ENCODE measurements around the gene AQP12A.
"Not testable (repeated sequence)": the region's sequence is repeated elsewhere in the genome, so short reads cannot be mapped to it uniquely, and the experiment has no call there.

The AQP12A gene

GRCh38 chr2:240682431-240683224 lies 9.0 kb upstream of the AQP12A start, which contains the start of gene AQP12B:
Gene AQP12B (minus strand): TSS chr2:240682885. CDS start chr2:240682837, 48 bp downstream.
- H3K4me3 ChIP-seq (ENCODE audit: low read depth, low read length); DNase-seq (ENCODE audit: low read depth): not testable (repeated sequence)

DNA sequence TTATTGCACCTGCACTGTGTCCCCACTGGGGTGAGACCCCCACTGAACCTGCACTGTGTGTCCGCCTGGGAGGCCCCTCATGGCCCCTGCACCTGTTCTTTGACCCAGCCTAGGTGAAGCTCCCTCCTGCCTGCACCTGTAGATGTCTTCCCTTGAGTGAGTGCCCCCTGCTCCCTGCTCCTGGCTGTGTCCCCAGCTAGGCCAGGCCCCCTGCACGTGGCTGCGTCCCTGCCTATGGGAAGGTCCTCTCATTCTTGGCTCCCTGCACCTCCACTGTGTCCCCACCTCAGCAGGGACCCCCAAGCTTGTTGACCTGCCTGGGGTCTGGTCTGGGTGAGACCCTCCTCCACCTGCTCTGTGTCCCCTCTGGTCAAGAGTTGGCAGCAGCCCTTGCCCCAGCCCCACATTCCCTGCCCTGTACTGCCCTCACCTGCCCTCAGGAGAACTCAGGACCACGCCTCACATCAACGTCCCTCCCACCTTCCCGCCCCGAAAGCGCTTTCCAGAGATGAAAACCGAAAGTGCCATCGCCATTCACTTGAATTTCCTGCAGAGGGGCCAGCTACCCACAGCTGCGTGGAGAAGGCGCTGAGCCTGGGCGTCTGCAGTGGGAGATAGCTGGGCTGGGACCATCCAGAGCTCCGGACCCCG lies 8.2 kb upstream of the AQP12A start:
- H3K4me3 ChIP-seq (ENCODE audit: low read depth, low read length); DNase-seq (ENCODE audit: low read depth): not testable (repeated sequence)

GRCh38 chr2:240683980-240684728 lies 7.5 kb upstream of the AQP12A start:
- not testable (repeated sequence) for DNase-seq (ENCODE audit: low read depth); H3K4me3 ChIP-seq (ENCODE audit: low read depth, low read length)

- DNase-seq (ENCODE audit: low read depth), result no peak
- H3K4me3 ChIP-seq (ENCODE audit: low read depth, low read length), result no peak overlapping the region
- TF ChIP-seq, protein P1, sequence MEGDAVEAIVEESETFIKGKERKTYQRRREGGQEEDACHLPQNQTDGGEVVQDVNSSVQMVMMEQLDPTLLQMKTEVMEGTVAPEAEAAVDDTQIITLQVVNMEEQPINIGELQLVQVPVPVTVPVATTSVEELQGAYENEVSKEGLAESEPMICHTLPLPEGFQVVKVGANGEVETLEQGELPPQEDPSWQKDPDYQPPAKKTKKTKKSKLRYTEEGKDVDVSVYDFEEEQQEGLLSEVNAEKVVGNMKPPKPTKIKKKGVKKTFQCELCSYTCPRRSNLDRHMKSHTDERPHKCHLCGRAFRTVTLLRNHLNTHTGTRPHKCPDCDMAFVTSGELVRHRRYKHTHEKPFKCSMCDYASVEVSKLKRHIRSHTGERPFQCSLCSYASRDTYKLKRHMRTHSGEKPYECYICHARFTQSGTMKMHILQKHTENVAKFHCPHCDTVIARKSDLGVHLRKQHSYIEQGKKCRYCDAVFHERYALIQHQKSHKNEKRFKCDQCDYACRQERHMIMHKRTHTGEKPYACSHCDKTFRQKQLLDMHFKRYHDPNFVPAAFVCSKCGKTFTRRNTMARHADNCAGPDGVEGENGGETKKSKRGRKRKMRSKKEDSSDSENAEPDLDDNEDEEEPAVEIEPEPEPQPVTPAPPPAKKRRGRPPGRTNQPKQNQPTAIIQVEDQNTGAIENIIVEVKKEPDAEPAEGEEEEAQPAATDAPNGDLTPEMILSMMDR (conservative IDR thresholded peaks at IDR 0.05; ENCODE audit: low read depth, low read length), result no peak
Measured at GRCh38 chr2:240685771-240686371, 5.8 kb upstream of the AQP12A start.

- DNase-seq (ENCODE audit: low read depth), result no peak
- H3K4me3 ChIP-seq (ENCODE audit: low read depth, low read length), result no peak overlapping the region
- TF ChIP-seq, protein P1 (conservative IDR thresholded peaks at IDR 0.05; ENCODE audit: low read depth, low read length), result no peak
Measured at GRCh38 chr2:240686460-240686859, 5.2 kb upstream of the AQP12A start.

DNA sequence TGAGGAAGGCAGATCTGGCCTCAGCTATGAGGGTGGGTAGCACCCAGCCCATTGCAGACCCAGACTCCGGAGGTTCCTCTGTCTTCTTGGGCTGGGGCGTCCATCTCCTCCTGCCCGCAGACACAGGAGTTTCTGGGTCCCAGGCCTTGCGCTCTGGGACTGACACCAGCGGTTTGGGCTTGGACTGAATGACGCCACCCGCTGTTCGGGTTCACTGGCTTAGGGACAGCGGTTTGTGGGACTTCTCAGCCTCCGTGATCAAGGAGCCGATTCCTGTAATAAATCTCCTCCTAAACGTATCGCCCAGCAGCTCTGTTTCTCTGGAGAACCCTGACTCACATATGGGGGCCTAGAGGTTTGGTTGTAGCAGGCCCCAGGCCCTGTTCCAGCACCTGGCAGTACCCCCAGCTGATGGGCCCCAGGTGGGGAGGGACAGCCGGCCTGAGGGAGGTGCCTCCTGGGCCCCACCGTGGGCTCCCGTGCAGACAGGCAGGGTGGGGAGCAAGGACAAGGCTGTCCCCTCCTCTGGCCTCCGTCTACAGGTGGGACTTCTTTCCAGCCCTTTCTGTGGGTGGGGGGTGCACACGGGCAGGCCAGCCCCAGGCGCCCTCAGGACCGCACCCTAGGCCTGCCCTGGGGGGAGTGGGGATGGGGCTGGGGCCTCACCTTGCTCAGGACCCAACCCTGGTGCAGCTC lies 4.5 kb upstream of the AQP12A start:
- TF ChIP-seq, protein P1 (conservative IDR thresholded peaks at IDR 0.05; ENCODE audit: low read depth, low read length), result no peak
- DNase-seq (ENCODE audit: low read depth), result no peak
- no peak overlapping the region for H3K4me3 ChIP-seq (ENCODE audit: low read depth, low read length)

DNA sequence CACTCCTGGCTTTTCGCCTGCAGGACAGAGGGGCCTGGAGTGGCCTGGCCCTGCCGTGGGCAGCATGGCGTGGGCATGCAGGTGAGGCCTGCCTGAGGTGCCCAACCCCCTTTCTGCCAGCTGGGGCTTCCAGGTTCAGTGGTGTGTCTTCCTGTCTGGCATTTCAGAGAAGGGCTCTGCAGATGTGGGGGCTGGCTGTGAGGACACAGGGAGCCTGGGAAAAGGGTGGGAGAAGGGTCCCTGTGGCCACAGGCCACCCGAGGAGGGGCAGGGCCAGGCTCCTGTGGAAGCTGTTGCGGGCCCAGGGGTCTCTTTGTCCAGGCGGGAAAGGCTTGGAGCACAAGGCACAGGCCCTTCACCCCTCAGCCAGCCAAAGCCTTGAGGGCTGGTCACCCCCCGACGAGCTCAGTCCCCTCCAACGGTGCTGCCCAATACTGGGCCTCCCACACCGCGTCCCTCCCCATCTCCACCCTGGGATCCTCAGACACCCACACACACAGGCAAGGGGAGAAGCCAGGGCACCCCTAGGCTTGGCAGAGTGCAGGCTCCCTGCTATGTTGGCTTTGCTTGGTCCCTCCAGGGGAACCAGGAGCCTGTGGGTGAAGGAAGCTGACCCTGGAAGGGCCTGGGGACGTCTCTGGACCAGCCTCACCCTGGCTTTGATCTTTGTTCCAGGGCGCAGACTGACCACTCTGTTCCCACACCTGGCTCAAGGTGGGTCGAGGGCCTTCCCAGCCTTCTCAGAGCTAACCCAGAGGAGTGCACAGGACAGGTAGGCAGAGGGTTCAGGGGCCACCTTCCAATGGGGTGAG lies 3.7 kb upstream of the AQP12A start:
- DNase-seq (ENCODE audit: low read depth), result no peak
- TF ChIP-seq, protein P1 (conservative IDR thresholded peaks at IDR 0.05; ENCODE audit: low read depth, low read length), result no peak
- H3K4me3 ChIP-seq (ENCODE audit: low read depth, low read length), result no peak overlapping the region
